Astrocyte (in vitro differentiated cells and primary cell): ENCODE measurements around the gene YOD1.

ENCODE experiments used
- CTCF ChIP-seq: IDR thresholded peaks from 2 replicates; pipeline ENCODE4 v1.5.1; 2011; ENCODE audit warnings: low read depth, mild to moderate bottlenecking, inconsistent platforms, low read length, moderate library complexity; ENCODE audit not compliant: insufficient read depth
- EZH2 ChIP-seq: IDR thresholded peaks from 2 replicates; pipeline ENCODE4 v1.6.1; 2012; ENCODE audit warnings: mild to moderate bottlenecking, low read length, inconsistent platforms; ENCODE audit not compliant: insufficient read depth

GRCh38 chr1:207014728-207015127 lies 36.3 kb downstream of the YOD1 start:
- no peak for TF ChIP-seq CTCF
- TF ChIP-seq EZH2: no peak
